Ishikawa (cell line): ENCODE measurements around the gene CHCHD1.
A peak's percentile ranks its signal among the peaks of the same experiment; 100 is the strongest.

Experiments
- CEBPB ChIP-seq: IDR thresholded peaks from 2 replicates; pipeline ENCODE4 v1.6.1; 2012
- CREB1 ChIP-seq: IDR thresholded peaks from 2 replicates; pipeline ENCODE4 v1.6.1; 2012; ENCODE audit warnings: low read depth
- EGR1 ChIP-seq: IDR thresholded peaks from 2 replicates; pipeline ENCODE4 v1.6.1; 2012
- EP300 ChIP-seq: IDR thresholded peaks from 2 replicates; pipeline ENCODE4 v1.6.1; 2012; ENCODE audit warnings: borderline replicate concordance
- MAX ChIP-seq: IDR thresholded peaks from 2 replicates; pipeline ENCODE4 v1.6.1; 2012
- NFIC ChIP-seq: IDR thresholded peaks from 2 replicates; pipeline ENCODE4 v1.6.1; 2012
- RAD21 ChIP-seq: IDR thresholded peaks from 2 replicates; pipeline ENCODE4 v1.6.1; 2012; ENCODE audit warnings: low read depth
- REST ChIP-seq: IDR thresholded peaks from 2 replicates; pipeline ENCODE4 v1.6.1; 2012; ENCODE audit warnings: low read depth, mild to moderate bottlenecking
- TCF12 ChIP-seq: IDR thresholded peaks from 2 replicates; pipeline ENCODE4 v1.6.1; 2012; ENCODE audit warnings: low read depth
- USF1 ChIP-seq: IDR thresholded peaks from 2 replicates; pipeline ENCODE4 v1.6.1; 2012
- YY1 ChIP-seq: IDR thresholded peaks from 2 replicates; pipeline ENCODE4 v1.6.1; 2012; ENCODE audit warnings: low read depth

- TF ChIP-seq CEBPB = no peak
- TF ChIP-seq YY1 = peak; percentile 88
- peak; percentile 41 for TF ChIP-seq EP300
- TF ChIP-seq NFIC = no peak; the same call in 1 of the 2 replicates
- peak; percentile 8; the same call in 1 of the 2 replicates for TF ChIP-seq RAD21
- peak; percentile 78 for TF ChIP-seq EGR1
- TF ChIP-seq REST = peak; percentile 34
- TF ChIP-seq USF1 = no peak; the same call in 1 of the 2 replicates
- TF ChIP-seq MAX = peak; percentile 18
- TF ChIP-seq TCF12 = peak; percentile 72; the same call in 1 of the 2 replicates
- TF ChIP-seq CREB1 = peak; percentile 31; the same call in 1 of the 2 replicates
Measured at GRCh38 chr10:73772281-73773151, 9.3 kb upstream of the CHCHD1 start.
